ENCODE measurements around the gene SPR.

The SPR gene

GRCh38 chr2:72871060-72871459 is 16.1 kb upstream of the SPR start:
- no peak for TF ChIP-seq EZH2 (IDR thresholded peaks at IDR 0.05; ENCODE audit: borderline replicate concordance, low read length)
- no peak for TF ChIP-seq CTCF (IDR thresholded peaks at IDR 0.05; ENCODE audit: low read length)
- H3K36me3 ChIP-seq (ENCODE audit: insufficient read depth, low read length): no peaks in the 10 kb centered on the region
- no peaks in the 10 kb centered on the region for H4K20me1 ChIP-seq (ENCODE audit: insufficient read depth, low read length)
- H3K27me3 ChIP-seq (ENCODE audit: insufficient read depth, low read length): no peaks in the 10 kb centered on the region
- no peak overlapping the region for H3K4me3 ChIP-seq (ENCODE audit: low read depth, low read length, poor library complexity, severe bottlenecking)
- H3K9ac ChIP-seq (ENCODE audit: low read length): no peak overlapping the region
- no peak overlapping the region for H3K27ac ChIP-seq (ENCODE audit: low read depth, low read length, poor library complexity, severe bottlenecking)
- H3K9me2 ChIP-seq (ENCODE audit: low read depth, low read length): no peaks in the 10 kb centered on the region
- H3F3A ChIP-seq (ENCODE audit: insufficient read depth, low read length): no peaks in the 10 kb centered on the region
- H3K9me3 ChIP-seq (ENCODE audit: low read length): no peaks in the 10 kb centered on the region
- no peaks in the 10 kb centered on the region for H3K4me1 ChIP-seq (ENCODE audit: insufficient read depth, low read length, severe bottlenecking)
- H3K79me2 ChIP-seq (ENCODE audit: insufficient read depth, low read length): no peaks in the 10 kb centered on the region
- no peak overlapping the region for H3K4me2 ChIP-seq (ENCODE audit: low read length)
- H2AFZ ChIP-seq (ENCODE audit: low read length): no peak overlapping the region

GRCh38 chr2:72871880-72872279 is 15.3 kb upstream of the SPR start:
- TF ChIP-seq CTCF (IDR thresholded peaks at IDR 0.05; ENCODE audit: low read length): no peak
- TF ChIP-seq EZH2 (IDR thresholded peaks at IDR 0.05; ENCODE audit: borderline replicate concordance, low read length): no peak

GRCh38 chr2:72883356-72883962 is 3.7 kb upstream of the SPR start:
- H3F3A ChIP-seq (ENCODE audit: insufficient read depth, low read length): no peaks in the 10 kb centered on the region
- H3K9ac ChIP-seq (ENCODE audit: low read length): no peak overlapping the region
- no peaks in the 10 kb centered on the region for H4K20me1 ChIP-seq (ENCODE audit: insufficient read depth, low read length)
- H3K9me3 ChIP-seq (ENCODE audit: low read length): no peaks in the 10 kb centered on the region
- no peak overlapping the region for H2AFZ ChIP-seq (ENCODE audit: low read length)
- no peaks in the 10 kb centered on the region for H3K4me1 ChIP-seq (ENCODE audit: insufficient read depth, low read length, severe bottlenecking)
- no peak overlapping the region for H3K4me3 ChIP-seq (ENCODE audit: low read depth, low read length, poor library complexity, severe bottlenecking)
- H3K27me3 ChIP-seq (ENCODE audit: insufficient read depth, low read length): no peaks in the 10 kb centered on the region
- H3K4me2 ChIP-seq (ENCODE audit: low read length): no peak overlapping the region
- no peaks in the 10 kb centered on the region for H3K9me2 ChIP-seq (ENCODE audit: low read depth, low read length)
- H3K36me3 ChIP-seq (ENCODE audit: insufficient read depth, low read length): no peaks in the 10 kb centered on the region
- H3K27ac ChIP-seq (ENCODE audit: low read depth, low read length, poor library complexity, severe bottlenecking): no peak overlapping the region
- no peaks in the 10 kb centered on the region for H3K79me2 ChIP-seq (ENCODE audit: insufficient read depth, low read length)
- TF ChIP-seq CTCF (IDR thresholded peaks at IDR 0.05; ENCODE audit: low read length) (no peak), EZH2 (IDR thresholded peaks at IDR 0.05; ENCODE audit: borderline replicate concordance, low read length) (no peak)

More at GRCh38 chr2:72871880-72872279, 15.3 kb upstream of the SPR start:
- H3K27ac ChIP-seq (ENCODE audit: low read depth, low read length, poor library complexity, severe bottlenecking): no peak overlapping the region
- no peaks in the 10 kb centered on the region for H3K9me3 ChIP-seq (ENCODE audit: low read length)
- no peaks in the 10 kb centered on the region for H3K36me3 ChIP-seq (ENCODE audit: insufficient read depth, low read length)
- H4K20me1 ChIP-seq (ENCODE audit: insufficient read depth, low read length): no peaks in the 10 kb centered on the region
- H3K4me1 ChIP-seq (ENCODE audit: insufficient read depth, low read length, severe bottlenecking): no peaks in the 10 kb centered on the region
- no peaks in the 10 kb centered on the region for H3F3A ChIP-seq (ENCODE audit: insufficient read depth, low read length)
- H3K27me3 ChIP-seq (ENCODE audit: insufficient read depth, low read length): no peaks in the 10 kb centered on the region
- no peak overlapping the region for H3K4me2 ChIP-seq (ENCODE audit: low read length)
- H2AFZ ChIP-seq (ENCODE audit: low read length): no peak overlapping the region
- no peaks in the 10 kb centered on the region for H3K9me2 ChIP-seq (ENCODE audit: low read depth, low read length)
- no peak overlapping the region for H3K4me3 ChIP-seq (ENCODE audit: low read depth, low read length, poor library complexity, severe bottlenecking)
- H3K79me2 ChIP-seq (ENCODE audit: insufficient read depth, low read length): no peaks in the 10 kb centered on the region
- no peak overlapping the region for H3K9ac ChIP-seq (ENCODE audit: low read length)

Measured in OCI-LY1 (cell line).